GM18909 (cell line): Measurements from ENCODE around the gene TSACC.

ENCODE experiments used
- ATAC-seq: cut with Tn5 transposase; IDR thresholded peaks from one replicate; pipeline ENCODE4 v1.9.1; 2021; ENCODE audit warnings: mild to moderate bottlenecking; ENCODE audit not compliant: unreplicated experiment, poor library complexity

The TSACC gene

GRCh38 chr1:156391366-156391677 lies 53.0 kb downstream of the TSACC start:
- ATAC-seq, result no peak

GRCh38 chr1:156391701-156392100 lies 53.4 kb downstream of the TSACC start:
- no peak for ATAC-seq

- no peak for ATAC-seq
Measured at GRCh38 chr1:156392452-156392853, 54.1 kb downstream of the TSACC start.

- ATAC-seq, result no peak
Measured at GRCh38 chr1:156393095-156393494, 54.8 kb downstream of the TSACC start.

- ATAC-seq, result no peak
Measured at GRCh38 chr1:156394082-156394481, 55.8 kb downstream of the TSACC start.

- ATAC-seq, result no peak
Measured at GRCh38 chr1:156394835-156395461, 56.6 kb downstream of the TSACC start.
